OCI-LY3 (cell line): Measurements from ENCODE around the gene HOXA4.

Source experiments
- CTCF ChIP-seq: fragments of 200-600, 300-600 bp; sonication (generic); IDR thresholded peaks from 2 replicates; pipeline ENCODE4 v1.5.1; 2014; ENCODE audit warnings: antibody characterized with exemption, low read length, low read depth
- EZH2phosphoT487 ChIP-seq: fragments of 200-600 bp; shearing (Covaris generic); IDR thresholded peaks from 2 replicates; pipeline ENCODE4 v1.6.1; 2018; ENCODE audit warnings: antibody characterized with exemption, mixed run types, low read depth

GRCh38 chr7:27148756-27149641 is 18.4 kb upstream of the HOXA4 start:
- no peak for TF ChIP-seq CTCF
- TF ChIP-seq EZH2phosphoT487: no peak
